Gastrocnemius medialis (tissue), 4 donors: ENCODE data around the gene DDX54. TPM values are rescaled to one million over a fixed set of nuclear protein-coding genes. Genes with fewer than 3 reads are reported as not detected.

ENCODE experiments used
- ATAC-seq, 2 donors: fragments of 150-250 bp; one replicate each; pipeline ENCODE4 v1.9.1; 2016
- DNase-seq, 2 donors: peaks; one replicate each; pipeline ENCODE4 v3.0.0-alpha.2; 2019
- H3K27ac ChIP-seq, 4 donors: fragments of 200-600 bp; sonication (generic); 1 replicate in 1 of 4; 2 replicates in 3 of 4; pipeline ENCODE4 v1.5.1; 2016 to 2018; ENCODE audit warnings: mild to moderate bottlenecking in 2 of 4, moderate library complexity in 1 of 4
- H3K27me3 ChIP-seq, 3 donors: fragments of 200-600 bp; sonication (generic) in 2 of 3; 1 replicate in 1 of 3; 2 replicates in 2 of 3; pipeline versions ENCODE4 v1.5.1 to v1.6.0; 2016 to 2019; ENCODE audit warnings: mild to moderate bottlenecking in 1 of 3, moderate library complexity in 1 of 3
- H3K36me3 ChIP-seq, 2 donors: fragments of 200-600 bp; sonication (generic) in 1 of 2; one replicate each; pipeline ENCODE4 v1.5.1; 2017 to 2018
- H3K4me1 ChIP-seq, 2 donors: fragments of 200-600 bp; sonication (generic) in 1 of 2; one replicate each; pipeline ENCODE4 v1.5.1; 2016 to 2017; ENCODE audit warnings: mild to moderate bottlenecking in 2 of 2
- H3K4me3 ChIP-seq, 4 donors: fragments of 200-600 bp; sonication (generic) in 3 of 4; 1 replicate in 1 of 4; 2 replicates in 3 of 4; pipeline ENCODE4 v1.5.1; 2016 to 2019; ENCODE audit warnings: mild to moderate bottlenecking in 2 of 4
- H3K9me3 ChIP-seq, 3 donors: fragments of 200-600 bp; sonication (generic) in 2 of 3; 1 replicate in 1 of 3; 2 replicates in 2 of 3; pipeline ENCODE4 v1.5.1; 2016 to 2019
- POLR2A ChIP-seq, 2 donors: fragments of 450-650 bp; IDR thresholded peaks; one replicate each; pipeline ENCODE4 v1.6.1; 2017; ENCODE audit warnings: antibody characterized with exemption in 2 of 2, mild to moderate bottlenecking in 2 of 2, moderate library complexity in 2 of 2
- in situ Hi-C, 4 donors: fragments of 200-750 bp; cut with MboI; loops; one replicate each; pipeline versions ENCODE4 v1.15.0 to v1.8.0; 2017; ENCODE audit warnings: low sequenced_read_pairs in 4 of 4
- intact Hi-C: fragments of 100-400 bp; cut with DNase I; formaldehyde crosslinking; loops from one replicate; pipeline ENCODE4 v1.15.1; 2023; ENCODE audit warnings: low total_unique reads
- total RNA-seq, 4 donors: library from RNA; depleted of rRNA; stranded (reverse); fragments of >200 nt; gene quantifications; one replicate each; pipeline versions ENCODE4 v1.1.0 to v1.2.3, GENCODE V29; 2016
- TF ChIP-seq, protein P1 (sequence below), 5 experiments: fragments of 450-650 bp in 3 of 5; fragments of 200-600 bp in 2 of 5; sonication (generic) in 2 of 5; IDR thresholded peaks in 4 of 5; conservative IDR thresholded peaks in 1 of 5; 1 replicate in 4 of 5; 2 replicates in 1 of 5; pipeline ENCODE4 v1.5.1; 2016 to 2019; ENCODE audit warnings: antibody characterized with exemption in 5 of 5, mild to moderate bottlenecking in 3 of 5, moderate library complexity in 3 of 5

Gene DDX54, protein sequence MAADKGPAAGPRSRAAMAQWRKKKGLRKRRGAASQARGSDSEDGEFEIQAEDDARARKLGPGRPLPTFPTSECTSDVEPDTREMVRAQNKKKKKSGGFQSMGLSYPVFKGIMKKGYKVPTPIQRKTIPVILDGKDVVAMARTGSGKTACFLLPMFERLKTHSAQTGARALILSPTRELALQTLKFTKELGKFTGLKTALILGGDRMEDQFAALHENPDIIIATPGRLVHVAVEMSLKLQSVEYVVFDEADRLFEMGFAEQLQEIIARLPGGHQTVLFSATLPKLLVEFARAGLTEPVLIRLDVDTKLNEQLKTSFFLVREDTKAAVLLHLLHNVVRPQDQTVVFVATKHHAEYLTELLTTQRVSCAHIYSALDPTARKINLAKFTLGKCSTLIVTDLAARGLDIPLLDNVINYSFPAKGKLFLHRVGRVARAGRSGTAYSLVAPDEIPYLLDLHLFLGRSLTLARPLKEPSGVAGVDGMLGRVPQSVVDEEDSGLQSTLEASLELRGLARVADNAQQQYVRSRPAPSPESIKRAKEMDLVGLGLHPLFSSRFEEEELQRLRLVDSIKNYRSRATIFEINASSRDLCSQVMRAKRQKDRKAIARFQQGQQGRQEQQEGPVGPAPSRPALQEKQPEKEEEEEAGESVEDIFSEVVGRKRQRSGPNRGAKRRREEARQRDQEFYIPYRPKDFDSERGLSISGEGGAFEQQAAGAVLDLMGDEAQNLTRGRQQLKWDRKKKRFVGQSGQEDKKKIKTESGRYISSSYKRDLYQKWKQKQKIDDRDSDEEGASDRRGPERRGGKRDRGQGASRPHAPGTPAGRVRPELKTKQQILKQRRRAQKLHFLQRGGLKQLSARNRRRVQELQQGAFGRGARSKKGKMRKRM
- total RNA-seq: 100 to 1,000 TPM in 3 of 4 donors, 10 to 100 TPM in 1; 90.0 to 144 (median 108) TPM

DNA sequence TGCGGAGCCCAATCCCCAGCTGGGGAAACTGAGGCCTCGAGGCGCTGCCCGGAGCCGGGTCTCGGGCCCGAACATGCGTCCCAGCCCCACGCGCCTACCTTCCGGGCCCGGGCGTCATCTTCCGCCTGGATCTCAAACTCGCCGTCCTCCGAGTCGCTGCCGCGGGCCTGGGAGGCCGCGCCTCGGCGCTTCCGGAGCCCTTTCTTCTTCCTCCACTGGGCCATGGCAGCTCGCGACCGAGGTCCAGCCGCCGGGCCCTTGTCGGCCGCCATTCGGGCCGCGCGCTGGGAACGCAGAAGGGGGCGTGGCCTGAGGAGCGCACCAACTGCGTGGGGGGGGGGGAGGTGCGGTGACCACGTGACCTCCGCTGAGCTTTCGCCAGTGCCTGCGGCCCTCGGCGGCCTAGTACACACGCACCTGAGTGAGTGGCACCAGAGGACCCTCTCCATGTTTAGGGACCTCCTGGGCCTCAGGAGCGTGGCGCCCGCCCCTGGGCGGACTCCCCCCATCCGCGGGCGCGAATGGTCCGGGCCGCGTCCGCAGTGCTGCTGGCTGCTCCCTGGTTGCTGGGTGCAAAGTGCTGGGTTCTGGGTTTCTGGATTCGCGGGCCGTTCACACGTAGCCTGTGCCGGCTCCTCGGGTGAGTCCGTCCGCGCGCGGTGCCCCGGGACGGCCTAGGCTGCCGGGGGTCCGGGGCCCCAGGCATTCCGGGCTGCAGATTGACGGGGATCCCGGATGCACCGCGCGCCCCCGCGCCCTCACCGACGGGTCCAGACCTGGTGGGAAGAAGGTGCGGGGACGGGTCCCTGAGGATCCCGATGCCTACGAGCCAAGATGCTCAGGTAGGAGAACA lies at the start of gene DDX54, which contains the start of gene RITA1:
Gene DDX54, minus strand, starts transcription at position 299 of the 853 bp plus-strand sequence. Its CDS starts 27 bp downstream, at position 272.
Gene RITA1, plus strand, starts transcription at position 542 of the 853 bp plus-strand sequence. CDS start 1,026 bp downstream, outside the sequence.
- peak within 1 kb of the TSS; percentile 87 to 100 (median 95) for H3K4me3 ChIP-seq
- H3K9me3 ChIP-seq: no peaks in the 10 kb centered on the region
- H3K36me3 ChIP-seq: peaks cover 0 to 11% of the 10 kb centered on the region in 2 donors
- H3K27me3 ChIP-seq: no peaks in the 10 kb centered on the region
- H3K4me1 ChIP-seq: peaks cover 22 to 24% of the 10 kb centered on the region in 2 donors
- in situ Hi-C loops (loop anchor here in 2 of 4 donors (10.0 to 25.0 kb wide), 2 partner anchors 127 to 149 kb away; partner anchors contain the start of gene SLC8B1 (in 1 of the 2)), intact Hi-C loops (loop anchor here (1.0 to 2.0 kb wide), 2 partner anchors 173 to 781 kb away; partner anchors contain the start of genes PLBD2 and RBM19)
- peak within 1 kb of the TSS; percentile 93 to 100 (median 98) for H3K27ac ChIP-seq
- DNase-seq: peak; percentile 69 to 74
- ATAC-seq: peak; percentile 80 to 85
- TF ChIP-seq, protein P1, sequence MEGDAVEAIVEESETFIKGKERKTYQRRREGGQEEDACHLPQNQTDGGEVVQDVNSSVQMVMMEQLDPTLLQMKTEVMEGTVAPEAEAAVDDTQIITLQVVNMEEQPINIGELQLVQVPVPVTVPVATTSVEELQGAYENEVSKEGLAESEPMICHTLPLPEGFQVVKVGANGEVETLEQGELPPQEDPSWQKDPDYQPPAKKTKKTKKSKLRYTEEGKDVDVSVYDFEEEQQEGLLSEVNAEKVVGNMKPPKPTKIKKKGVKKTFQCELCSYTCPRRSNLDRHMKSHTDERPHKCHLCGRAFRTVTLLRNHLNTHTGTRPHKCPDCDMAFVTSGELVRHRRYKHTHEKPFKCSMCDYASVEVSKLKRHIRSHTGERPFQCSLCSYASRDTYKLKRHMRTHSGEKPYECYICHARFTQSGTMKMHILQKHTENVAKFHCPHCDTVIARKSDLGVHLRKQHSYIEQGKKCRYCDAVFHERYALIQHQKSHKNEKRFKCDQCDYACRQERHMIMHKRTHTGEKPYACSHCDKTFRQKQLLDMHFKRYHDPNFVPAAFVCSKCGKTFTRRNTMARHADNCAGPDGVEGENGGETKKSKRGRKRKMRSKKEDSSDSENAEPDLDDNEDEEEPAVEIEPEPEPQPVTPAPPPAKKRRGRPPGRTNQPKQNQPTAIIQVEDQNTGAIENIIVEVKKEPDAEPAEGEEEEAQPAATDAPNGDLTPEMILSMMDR (IDR thresholded peaks at IDR 0.05 in 4 of 5, conservative IDR thresholded peaks at IDR 0.05 in 1 of 5): peak in 1 of 5 experiments; percentile 18
- TF ChIP-seq POLR2A (IDR thresholded peaks at IDR 0.05): peak; percentile 59 to 60

DNA sequence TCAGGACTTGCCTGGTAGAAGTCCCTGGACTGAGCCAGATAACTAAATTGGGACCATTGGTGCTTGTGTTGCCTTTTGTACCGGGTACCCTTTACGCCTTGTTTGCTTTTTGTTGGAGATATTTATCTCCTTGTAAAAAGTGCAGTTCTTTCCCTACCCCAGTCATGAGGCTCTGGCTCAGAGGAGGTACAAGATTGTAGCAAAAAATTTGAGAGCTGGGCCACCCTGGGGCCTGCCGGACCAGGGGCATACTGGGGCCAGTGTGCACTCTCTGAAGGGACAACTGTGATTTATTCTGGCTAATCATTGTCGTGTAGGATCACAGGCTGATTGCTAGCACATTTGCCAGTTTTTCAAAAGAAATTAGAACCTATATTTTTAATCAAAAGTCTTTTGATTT lies 49.2 kb upstream of the DDX54 start:
- in situ Hi-C loops: no loop called here
- peaks cover 91 to 93% of the 10 kb centered on the region in 2 donors for H3K4me1 ChIP-seq
- H3K9me3 ChIP-seq: no peaks in the 10 kb centered on the region
- intact Hi-C loops: no loop called here
- no peaks in the 10 kb centered on the region for H3K27me3 ChIP-seq
- DNase-seq: peak in 1 of 2 donors; percentile 1
- peak overlapping the region; percentile 92 to 99 (median 96) for H3K27ac ChIP-seq
- no peak for ATAC-seq
- TF ChIP-seq, protein P1 (IDR thresholded peaks at IDR 0.05 in 4 of 5, conservative IDR thresholded peaks at IDR 0.05 in 1 of 5): no peak
- TF ChIP-seq POLR2A (IDR thresholded peaks at IDR 0.05): no peak
- H3K36me3 ChIP-seq: no peaks in the 10 kb centered on the region
- no peak overlapping the region for H3K4me3 ChIP-seq

DNA sequence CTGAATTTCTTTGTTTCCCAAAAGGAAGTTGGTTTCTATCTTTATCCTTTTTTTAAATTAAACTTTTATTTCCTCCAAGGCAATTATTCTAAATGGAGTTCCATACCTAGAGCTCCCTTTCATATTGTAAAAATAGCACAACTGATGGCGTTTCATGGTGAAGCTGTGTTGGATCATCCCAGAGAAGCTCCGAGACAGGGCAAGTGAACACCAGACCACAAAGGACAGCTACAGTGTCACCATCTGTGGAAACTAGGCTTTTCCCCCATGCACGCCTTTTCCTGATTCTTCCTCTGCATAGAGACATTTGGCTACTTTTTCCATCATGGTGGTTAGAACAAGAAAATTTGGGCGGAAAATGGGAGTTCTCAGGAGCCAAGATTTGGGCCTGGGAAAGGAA lies 48.7 kb upstream of the DDX54 start:
- in situ Hi-C loops: no loop called here
- peaks cover 94 to 95% of the 10 kb centered on the region in 2 donors for H3K4me1 ChIP-seq
- ATAC-seq (no peak), DNase-seq (peak in 1 of 2 donors; percentile 1)
- H3K9me3 ChIP-seq: no peaks in the 10 kb centered on the region
- TF ChIP-seq, protein P1 (IDR thresholded peaks at IDR 0.05 in 4 of 5, conservative IDR thresholded peaks at IDR 0.05 in 1 of 5): no peak
- TF ChIP-seq POLR2A (IDR thresholded peaks at IDR 0.05): no peak
- H3K4me3 ChIP-seq: peak overlapping the region in 1 of 4 donors; percentile 42
- intact Hi-C loops: no loop called here
- peak overlapping the region; percentile 92 to 99 (median 96) for H3K27ac ChIP-seq
- H3K36me3 ChIP-seq: no peaks in the 10 kb centered on the region
- H3K27me3 ChIP-seq: no peaks in the 10 kb centered on the region
